Esophagus muscularis mucosa (tissue), 4 donors: ENCODE results near the gene PACSIN2.

Source experiments
- CTCF ChIP-seq, 3 experiments: fragments of 200-600 bp in 2 of 3; fragments of 450-650 bp in 1 of 3; sonication (generic) in 2 of 3; IDR thresholded peaks; one replicate each; pipeline ENCODE4 v1.5.1; 2017 to 2019; ENCODE audit warnings: antibody characterized with exemption in 3 of 3, mild to moderate bottlenecking in 2 of 3, moderate library complexity in 1 of 3
- EP300 ChIP-seq: sonication (generic); formaldehyde crosslinking; IDR thresholded peaks from one replicate; pipeline ENCODE4 v1.6.1; 2017; ENCODE audit warnings: antibody characterized with exemption
- POLR2A ChIP-seq: fragments of 450-650 bp; IDR thresholded peaks from one replicate; pipeline ENCODE4 v1.6.1; 2017; ENCODE audit warnings: antibody characterized with exemption, moderate library complexity, mild to moderate bottlenecking, low read depth

DNA sequence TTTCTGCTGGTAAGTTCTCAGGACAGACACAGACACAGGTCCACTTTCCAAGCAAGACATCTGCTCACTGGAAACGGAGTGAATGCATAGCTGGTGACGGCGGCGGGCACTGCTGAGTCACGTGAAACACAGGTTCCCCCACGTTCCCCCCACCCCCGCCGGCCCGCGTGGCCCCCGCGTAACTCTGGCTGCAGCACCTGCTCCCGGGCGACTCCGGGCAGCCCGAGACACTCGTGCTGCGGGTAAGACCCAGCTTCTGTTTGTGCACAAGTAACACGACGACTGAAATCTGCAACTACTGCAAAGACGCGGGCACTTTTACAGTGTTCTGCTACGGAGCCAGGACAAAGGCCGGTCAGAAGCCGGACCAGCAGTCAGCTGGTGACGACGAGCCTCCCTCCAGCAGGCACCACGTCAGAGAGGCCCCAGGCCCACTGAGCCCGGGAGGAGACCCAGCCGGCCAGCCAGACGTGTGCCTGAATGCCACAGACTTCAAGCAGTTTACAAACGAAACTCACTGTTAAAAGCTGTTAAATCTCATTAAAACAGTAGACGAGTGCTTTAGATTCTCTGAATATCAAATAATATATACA is 145.0 kb downstream of the PACSIN2 start:
- TF ChIP-seq EP300 = no peak
- TF ChIP-seq CTCF (IDR thresholded peaks at IDR 0.05) = no peak
- no peak for TF ChIP-seq POLR2A
